NCI-H345 (cell line): ENCODE data around the gene SART3.

Experiments
- DNase-seq: peaks from one replicate; lab custom pipeline; 2025; lab: John Stamatoyannopoulos, UW

The SART3 gene

DNA sequence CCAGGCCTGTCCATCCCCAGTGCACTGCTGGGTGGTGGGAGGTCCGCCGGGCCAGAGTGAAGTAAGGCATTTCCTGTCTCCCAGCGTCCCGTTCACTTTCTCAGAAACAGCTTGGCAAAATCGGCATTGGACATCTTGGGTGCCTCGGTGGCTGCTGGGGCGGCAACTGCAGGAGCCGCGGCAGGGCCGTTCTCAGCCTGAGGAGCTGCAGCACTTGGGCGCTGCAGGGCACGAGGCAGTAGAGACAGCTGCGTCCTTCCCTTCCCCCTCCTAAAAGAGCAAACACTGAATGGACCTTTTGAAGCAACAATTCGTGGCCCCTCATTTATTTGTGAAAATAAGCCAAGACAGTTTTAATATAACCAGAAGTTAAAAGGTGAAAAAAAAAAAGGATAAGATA is 37.6 kb downstream of the SART3 start:
- DNase-seq, result no peak

DNA sequence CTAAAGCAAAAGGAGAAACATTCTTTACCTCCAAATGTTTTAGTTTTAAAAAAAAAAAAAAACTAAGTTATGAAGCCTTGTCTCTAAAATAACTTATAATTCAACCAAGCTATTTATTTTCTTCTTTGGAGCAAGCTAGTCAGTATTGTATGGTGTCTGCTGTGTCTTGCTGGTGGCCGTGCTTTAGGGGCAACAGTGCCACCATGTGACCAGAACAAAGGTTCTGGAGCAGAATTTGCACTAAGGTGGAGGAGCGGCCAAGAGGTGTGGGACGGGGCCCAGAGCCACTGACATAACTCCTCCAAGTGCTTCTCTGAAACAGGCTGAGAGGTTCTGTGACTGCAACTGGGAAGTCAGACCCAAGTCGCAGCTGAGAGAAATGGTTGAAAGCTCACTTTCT is 41.4 kb downstream of the SART3 start:
- DNase-seq, result no peak

DNA sequence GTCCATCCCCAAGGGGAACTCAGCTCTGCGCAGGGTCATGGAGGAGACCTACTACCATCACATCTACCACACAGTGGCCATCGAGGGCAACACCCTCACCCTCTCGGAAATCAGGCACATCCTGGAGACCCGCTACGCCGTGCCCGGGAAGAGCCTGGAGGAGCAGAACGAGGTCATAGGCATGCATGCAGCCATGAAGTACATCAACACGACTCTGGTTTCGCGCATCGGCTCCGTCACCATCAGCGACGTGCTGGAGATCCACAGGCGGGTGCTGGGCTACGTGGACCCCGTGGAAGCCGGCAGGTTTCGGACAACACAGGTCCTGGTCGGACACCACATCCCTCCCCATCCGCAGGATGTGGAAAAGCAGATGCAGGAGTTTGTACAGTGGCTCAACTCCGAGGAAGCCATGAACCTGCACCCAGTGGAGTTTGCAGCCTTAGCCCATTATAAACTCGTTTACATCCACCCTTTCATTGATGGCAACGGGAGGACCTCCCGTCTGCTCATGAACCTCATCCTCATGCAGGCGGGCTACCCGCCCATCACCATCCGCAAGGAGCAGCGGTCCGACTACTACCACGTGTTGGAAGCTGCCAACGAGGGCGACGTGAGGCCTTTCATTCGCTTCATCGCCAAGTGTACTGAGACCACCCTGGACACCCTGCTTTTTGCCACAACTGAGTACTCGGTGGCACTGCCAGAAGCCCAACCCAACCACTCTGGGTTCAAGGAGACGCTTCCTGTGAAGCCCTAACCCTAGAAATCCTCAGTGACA is 42.1 kb downstream of the SART3 start:
- no peak for DNase-seq

DNA sequence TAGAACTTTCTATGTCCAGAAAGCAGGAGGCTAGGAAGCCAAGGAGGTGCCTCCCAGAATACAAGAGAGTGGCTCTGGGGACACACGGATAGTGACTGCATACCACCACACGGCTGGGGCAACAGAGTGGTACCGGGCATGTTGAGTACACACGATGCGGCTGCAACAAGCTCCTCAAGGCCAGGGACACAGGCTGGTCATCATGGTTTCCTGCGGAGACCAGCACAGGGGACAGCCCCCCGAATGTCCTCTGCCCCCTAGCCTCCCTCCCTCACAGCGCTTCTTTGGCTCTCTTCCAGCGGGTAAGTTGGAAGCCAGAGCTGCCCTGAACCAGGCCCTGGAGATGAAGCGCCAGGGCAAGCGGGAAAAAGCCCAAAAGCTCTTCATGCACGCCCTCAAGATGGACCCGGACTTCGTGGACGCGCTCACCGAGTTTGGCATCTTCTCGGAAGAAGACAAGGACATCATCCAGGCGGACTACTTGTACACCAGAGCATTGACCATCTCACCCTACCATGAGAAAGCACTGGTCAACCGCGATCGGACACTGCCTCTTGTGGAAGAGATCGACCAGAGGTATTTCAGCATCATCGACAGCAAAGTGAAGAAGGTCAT is 42.8 kb downstream of the SART3 start:
- DNase-seq, result no peak

DNA sequence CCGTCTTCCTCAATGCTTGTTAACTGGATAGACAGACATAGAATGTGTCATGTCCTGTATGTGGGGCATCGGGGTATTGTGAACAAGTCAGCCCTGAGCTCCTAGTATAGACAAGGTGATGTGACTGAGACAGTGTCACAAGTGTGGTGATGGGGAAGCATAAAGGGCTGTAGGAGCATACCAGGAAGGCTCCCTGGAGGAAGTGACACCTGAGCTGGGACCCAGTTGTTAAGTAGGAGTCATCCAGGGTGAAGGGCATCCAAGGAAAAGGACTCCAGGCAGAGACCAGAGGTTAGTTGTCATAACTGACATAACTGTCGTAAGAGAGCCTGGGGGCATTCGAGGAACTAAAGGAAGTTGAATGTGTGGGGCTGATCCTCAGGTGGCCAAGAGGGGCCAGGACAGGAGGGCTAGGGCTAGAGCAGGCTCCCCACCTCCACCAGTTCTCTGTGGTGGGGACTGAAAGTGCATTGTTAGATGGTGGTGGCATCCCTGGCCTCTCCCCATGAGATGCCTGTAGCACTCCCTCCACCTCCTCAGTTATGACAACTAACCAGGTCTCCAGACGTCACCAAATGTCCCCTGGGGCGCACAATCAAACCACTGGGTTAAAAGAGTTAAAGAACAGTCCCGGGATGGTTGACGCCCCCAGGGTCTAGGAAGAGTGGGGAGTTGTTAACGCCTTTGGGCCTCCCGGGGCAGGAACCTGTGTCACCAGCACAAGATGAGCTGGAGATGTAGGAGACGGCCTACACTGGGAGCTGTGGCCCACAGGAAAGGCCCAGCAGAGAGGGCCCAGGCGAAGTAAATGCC is 43.5 kb downstream of the SART3 start:
- DNase-seq, result no peak

DNA sequence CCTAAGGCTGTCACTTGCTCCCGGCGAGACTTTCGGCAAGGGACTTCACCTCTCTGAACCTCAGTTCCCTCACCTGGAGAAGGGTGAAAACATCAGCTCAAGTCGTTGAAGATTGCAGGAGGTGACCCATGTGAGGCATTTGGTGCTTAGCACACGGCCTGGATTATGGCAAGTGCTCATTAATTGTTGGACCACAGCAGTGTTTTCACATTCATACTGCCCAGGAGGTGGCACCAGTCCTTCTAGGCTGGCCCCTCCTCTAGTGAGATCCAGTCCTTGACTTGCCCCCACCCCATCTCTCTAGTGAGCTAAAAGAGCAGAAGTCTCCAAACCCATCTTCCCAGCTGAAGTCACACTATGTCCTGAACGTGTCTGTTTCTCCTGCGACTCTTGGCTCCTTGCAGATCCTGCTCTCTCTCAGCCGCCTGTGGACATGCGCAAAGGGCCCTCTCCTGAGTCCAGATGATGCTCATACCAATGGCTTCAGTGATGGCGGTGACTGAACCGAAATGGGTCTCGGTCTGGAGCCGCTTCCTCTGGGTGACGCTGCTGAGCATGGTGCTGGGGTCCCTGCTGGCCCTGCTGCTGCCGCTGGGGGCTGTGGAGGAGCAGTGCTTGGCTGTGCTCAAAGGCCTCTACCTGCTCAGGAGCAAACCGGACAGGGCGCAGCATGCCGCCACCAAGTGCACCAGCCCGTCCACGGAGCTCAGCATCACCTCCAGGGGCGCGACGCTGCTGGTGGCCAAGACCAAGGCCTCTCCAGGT is 44.3 kb downstream of the SART3 start:
- no peak for DNase-seq

DNA sequence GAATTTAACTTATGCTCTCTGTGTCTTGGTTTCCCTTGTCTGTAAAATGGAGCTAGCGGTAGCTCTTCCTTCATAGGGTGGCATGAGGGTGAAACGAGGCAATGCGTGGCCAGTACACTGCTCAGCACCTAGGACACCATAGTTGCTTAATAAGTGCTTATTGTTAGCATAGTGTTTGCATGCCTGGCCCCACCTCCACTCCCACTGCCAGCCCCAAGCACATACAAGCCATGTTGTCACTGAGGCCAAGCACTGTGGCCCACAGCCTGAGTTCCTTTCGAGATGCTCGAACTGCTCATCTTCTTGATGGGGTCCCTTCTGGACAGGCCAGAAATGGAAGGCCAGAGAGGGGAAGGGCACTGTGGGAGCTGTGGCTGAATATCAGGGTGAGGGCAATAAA is 45.1 kb downstream of the SART3 start:
- no peak for DNase-seq

DNA sequence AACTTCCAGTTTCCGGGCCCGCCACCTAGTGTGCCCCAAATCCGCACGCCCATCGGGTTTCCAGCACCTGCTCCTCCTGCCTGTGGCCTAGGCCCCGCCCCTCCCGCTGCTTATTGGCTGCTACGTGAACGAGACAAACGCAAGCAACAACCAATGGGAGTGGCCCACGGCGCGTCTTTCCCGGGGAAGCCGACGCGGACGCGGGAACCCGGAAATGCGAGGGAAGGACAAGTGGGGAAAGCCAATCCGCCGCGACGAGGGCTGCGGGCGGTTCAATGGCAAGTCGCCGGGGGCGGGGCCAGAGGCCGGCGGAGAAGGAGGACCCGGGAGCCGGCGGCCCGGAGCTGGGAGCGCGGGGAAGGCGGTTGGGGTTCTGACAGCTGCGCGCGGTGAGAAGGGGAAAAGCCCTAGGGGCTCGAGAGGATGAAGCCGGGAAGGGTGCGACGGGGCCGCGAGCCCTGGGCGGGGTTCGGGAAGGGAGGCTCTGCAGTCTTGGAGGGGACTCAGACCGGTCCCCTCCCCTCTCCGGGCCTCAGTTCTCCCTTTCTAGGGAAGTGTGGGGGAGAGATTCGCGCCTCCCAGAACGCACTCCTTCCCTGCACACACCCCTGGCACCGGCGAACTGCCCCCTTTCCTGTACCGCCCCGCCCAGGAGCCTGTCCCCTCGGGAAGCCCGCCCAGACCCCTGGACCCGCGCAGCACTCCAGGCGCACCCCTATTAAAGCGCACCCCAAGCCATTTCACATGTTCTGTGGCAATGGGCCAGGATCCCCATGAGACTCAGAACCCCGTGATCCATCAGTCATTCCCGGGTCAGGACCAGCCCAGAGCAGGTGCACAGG is 45.8 kb downstream of the SART3 start, which contains the start of gene FICD:
Gene FICD (plus strand): TSS at position 305 of the 842 bp plus-strand sequence. CDS start 1,696 bp downstream, outside the sequence.
- peak; percentile 100 for DNase-seq

DNA sequence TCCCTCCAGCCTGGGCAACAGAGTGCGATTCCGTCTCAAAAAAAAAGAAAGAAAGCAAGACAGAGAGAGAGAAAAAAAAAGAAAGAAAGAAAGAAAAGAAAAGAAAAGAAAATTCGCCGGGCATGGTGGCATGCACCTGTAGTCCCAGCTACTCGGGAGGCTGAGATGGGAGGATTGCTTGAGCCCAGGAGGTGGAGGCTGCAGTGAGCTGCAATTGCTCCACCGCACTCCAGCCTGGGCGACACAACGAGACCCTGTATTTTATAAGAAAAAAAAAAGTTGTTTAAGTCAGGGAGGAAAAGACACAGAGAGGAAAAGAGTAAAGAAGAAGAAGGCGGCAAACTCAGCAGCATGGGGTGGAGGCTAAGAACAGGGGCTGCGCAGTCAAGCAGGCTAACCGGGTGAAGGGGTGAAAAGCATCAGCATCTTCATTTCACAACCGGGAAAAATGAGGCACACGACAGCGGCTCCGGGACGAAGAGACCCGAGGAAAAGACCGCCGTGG is 46.5 kb downstream of the SART3 start:
- DNase-seq, result no peak

DNA sequence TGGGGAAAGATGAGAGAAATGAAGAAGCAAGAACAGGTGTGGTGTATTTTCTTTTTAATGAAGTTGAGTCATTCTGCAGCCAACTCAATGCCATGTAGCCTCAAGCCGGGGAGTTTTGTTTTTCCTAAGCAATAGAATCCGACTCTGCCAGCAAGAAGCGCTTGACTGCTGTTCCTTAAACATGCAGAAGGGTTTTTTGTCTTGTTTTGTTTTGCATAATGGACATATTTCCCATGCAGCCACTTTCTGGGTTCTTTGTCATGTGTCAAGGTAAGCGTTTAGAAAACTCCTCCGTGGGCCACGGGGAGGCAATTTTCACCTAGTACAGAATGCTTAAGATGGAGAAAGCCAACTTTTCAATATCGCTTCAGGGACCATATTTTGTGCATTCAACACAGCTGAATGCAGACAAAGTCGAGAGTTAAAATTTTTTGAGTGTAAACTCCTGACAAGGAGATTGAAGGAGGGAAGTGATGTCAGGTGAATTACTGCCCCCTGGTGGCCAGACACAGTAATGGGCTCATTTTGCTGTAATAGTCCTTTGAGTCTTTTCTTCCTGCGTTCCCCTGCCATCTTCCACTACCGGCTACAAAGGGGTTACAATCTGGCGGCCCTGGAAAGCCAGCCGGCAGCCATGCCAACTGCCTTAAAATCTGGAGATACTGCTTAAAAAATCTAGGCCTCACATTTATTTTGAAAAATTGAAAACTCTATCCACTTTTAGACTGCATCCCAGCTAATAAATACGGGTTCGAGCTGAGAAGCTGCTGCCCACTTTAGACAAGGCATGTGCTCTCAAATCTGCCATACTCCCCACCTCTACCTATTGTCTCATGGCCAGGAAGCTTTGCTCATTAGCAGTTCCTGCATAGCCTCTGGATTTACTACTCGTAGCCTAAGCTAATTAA is 49.1 kb downstream of the SART3 start:
- DNase-seq, result peak; percentile 70

DNA sequence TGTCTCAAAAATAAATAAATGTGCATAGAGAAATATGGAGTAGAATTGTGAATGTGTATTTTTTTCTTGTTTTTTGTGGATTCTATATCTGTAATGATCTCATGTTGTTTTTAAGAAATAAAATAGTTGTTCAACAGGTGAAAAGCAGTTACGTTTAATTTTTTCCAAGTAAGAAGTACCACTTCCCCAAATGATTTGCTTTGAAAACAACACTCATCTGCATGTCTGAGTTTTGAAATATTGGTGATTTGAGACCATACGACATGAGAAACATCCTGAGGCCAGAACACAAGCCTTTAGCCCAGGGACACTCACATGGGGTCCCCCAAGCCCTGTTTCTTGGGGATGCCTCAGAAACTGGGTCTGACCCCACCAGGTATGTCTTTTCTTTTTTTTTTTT is 50.1 kb downstream of the SART3 start:
- no peak for DNase-seq

DNA sequence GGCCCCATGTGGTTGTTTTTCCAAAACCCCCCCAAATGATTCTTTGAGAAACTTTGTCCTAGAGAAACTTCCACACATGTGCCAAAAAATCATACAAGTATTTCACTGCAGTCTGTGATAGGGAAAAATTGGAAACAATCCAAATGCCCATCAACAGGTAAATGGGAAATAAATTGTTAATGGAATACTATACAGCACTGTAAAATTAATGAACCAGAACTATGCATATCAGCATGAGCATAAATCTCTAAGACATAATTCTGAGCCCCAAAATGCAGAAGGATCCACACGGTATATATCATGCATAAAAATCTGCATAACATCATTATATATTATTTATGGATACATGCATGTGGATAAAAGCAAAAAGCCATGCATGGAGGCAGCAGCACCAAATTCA is 51.2 kb downstream of the SART3 start:
- no peak for DNase-seq

DNA sequence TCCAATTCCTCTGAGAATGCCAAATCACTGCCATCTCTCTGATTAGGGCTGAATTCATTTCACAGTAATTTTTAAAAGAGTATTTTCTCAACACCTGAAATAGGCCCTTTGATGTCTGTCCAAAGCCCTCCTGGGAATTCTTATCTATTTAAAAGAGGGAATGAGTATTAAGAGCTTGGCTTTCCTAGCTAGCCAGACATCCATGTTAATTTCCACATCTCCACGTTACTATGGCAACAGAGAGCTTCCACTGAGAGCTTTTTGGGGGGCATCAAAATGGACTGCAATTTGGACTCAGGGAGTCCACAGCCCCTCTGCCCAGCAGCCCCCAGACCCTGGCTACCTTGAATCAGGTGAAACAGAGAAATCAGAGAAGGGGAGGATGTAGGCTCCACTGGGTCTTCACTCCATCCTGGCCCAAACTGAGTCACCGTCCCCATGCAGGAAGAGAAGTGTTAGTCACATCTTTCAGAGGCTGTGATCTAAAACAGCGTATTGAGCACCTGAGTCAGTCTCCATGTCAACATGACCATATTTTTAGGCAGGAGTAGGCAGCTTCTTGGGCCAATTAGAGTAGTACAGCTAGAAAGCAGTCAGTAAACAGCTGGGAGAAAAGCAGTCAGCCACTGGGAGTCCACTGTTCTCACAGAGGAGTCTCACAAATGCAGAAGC is 52.9 kb downstream of the SART3 start:
- DNase-seq, result no peak

DNA sequence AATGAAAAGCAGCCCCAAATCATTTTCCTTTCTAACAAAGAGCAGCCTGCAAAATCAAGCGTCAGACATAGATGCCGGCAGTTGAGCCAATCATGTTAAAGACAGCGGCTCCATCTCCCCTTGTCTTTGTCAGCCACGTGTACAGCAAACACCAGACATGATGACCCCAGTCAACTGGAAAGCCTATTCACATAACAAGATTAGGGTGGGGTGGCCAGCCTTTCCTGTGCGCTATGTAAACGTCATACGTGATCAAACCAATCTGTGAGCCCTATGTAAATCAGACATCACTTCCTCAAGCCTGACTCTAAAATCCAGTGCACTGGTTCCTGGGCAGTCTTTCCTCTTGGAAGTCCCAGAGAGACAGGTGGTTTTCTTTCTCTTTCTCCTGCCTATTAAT is 55.8 kb downstream of the SART3 start:
- DNase-seq, result no peak

DNA sequence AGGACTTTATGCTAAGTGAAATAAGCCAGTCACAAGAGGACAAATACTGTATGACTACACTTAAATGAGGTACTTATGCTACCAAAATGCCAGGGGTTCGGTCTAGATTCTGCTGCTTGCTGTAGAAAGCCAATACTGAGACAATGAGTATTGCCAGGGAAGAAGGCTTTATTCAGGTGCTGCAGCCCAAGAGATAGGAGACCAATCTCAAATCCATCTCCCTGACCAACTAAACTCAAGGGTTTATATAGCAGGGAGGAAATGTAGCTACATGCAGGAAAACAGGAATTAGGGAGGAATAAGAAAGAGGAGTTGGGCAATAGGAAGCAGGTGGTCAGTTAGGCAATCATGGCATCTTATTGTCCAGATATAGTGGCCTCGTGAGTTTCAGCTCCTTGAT is 58.1 kb downstream of the SART3 start:
- no peak for DNase-seq

DNA sequence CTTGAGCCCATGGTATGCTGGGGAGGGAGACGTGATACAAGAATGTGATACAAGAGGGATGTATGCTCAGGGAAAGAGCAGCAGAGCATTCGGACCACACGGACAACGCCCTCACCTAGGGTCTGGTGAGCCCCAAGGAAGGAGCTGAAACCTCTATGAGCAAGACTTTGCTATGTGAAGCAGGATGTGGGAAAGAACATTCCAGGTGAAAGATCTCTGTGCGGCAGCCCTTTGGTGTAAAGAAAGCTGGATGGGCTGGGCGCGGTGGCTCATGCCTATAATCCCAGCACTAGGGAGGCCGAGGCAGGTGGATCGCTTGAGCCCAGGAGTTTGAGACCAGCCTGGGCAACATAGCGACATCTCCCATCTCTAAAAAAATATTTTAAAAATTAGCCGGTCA is 62.8 kb downstream of the SART3 start:
- DNase-seq, result no peak

DNA sequence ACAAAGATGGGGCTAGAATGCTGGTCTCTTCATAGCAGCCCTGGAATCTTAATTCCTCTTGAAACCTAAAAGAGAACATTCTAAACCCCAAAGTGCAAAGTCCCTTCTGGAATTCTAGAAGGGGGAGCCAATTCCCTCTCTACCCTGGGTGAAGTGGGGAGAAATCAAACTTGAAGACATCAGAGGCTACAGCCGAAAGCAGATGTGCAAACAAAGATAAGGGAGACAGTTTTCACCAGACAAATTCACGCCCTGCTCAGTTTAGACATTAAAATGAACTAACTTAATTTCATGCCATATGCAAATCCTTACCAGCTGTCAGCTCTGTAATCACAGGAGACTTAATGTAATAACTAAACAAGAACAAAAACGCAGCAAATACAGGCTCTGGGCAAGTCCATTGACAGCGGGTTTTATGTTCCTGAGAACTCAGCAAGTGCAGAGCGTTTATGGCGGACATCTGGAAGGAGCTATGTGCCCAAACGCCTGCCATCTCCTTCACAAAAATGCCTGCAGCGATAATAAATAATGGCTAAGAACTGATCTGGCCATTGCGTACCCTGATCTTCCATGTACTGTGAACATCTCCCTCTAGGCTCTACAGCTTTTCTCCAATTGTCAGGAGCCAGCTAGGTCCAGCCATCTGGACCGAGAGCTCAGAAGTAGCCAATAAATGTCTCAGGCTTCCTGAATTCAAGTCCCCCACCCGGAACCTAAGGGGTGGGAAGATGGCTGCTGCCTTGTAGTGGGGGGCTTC is 65.0 kb downstream of the SART3 start:
- no peak for DNase-seq

DNA sequence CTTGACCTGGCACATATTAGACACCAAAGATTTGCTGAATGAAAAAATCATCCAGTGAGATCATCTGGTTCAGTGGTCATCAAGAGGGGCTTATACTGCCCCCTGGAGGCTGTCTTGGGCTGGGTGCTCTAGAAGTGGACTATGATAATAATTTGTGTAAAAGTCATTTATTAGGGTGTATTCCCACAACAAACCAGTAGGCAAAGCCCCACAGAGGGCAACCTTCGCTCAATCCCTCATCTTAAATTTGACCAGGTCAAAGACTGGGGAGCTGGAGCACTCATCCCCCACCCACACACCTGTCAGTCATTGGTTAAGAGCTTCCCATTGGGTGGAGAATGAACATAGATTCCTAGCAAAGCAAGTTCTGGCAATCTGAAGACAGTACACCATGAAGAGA is 65.9 kb downstream of the SART3 start:
- no peak for DNase-seq

DNA sequence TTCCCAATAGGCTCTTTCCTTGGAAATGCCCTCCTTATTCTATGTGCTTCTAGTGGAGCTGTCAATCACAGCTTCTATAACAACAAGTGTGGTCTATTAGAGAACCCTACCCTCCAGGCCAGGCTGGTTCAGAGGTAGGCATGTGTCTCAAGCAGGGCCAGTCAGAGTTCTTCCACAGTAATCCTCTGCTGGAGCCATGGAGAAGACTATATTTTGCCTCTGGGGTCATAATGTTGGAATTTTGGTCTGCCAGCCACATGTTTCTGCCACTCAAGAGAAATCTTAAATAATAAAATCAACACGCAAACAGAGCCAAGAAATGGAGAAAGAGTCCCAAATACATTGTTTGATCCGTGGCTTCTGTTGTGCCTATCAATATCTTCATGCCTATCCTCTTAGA is 69.7 kb downstream of the SART3 start:
- DNase-seq, result no peak
